ENCODE results near the gene CAMTA1. TPM values are rescaled to one million over a fixed set of nuclear protein-coding genes. Genes with fewer than 3 reads are reported as not detected.

CAMTA1 gene
- polyA plus RNA-seq, 1 experiment, result 64.9 TPM

DNA sequence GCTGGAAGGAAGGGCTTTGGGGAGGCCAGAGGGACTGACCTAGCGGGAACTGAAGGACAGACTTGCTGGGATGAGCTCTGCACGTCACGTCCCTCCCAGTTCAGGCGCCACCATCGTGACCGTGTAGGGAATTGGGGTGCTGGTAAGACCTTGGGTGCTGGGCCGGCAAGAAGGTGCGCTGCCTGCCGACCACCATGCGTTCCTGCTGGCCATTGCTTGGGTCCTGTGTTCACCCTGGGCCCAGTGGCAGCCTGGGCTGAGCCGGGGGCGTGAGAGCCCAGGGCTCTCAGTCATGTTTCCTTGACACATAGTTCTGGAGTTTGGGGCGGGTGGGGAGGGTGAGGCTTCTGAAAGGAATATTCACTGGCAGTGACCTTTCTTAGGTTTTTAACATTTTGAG lies 176.0 kb downstream of the CAMTA1 start:
- no peak for DNase-seq (ENCODE audit: low read depth, low spot score)
- H3K27me3 ChIP-seq (ENCODE audit: control insufficient read depth, insufficient read depth, low read length), result peaks cover 22% of the 10 kb centered on the region
- CTCF ChIA-PET, result no interaction called here
- H3K9me3 ChIP-seq (ENCODE audit: control insufficient read depth, insufficient read depth, low read length), result no peaks in the 10 kb centered on the region; the same call in none of the 2 replicates
- no peak overlapping the region for H3K27ac ChIP-seq (ENCODE audit: low read depth, low read length)
- POLR2A ChIA-PET, result no interaction called here
- no peak overlapping the region for H3K4me3 ChIP-seq (ENCODE audit: low read depth, low read length)
- TF ChIP-seq, protein P1, sequence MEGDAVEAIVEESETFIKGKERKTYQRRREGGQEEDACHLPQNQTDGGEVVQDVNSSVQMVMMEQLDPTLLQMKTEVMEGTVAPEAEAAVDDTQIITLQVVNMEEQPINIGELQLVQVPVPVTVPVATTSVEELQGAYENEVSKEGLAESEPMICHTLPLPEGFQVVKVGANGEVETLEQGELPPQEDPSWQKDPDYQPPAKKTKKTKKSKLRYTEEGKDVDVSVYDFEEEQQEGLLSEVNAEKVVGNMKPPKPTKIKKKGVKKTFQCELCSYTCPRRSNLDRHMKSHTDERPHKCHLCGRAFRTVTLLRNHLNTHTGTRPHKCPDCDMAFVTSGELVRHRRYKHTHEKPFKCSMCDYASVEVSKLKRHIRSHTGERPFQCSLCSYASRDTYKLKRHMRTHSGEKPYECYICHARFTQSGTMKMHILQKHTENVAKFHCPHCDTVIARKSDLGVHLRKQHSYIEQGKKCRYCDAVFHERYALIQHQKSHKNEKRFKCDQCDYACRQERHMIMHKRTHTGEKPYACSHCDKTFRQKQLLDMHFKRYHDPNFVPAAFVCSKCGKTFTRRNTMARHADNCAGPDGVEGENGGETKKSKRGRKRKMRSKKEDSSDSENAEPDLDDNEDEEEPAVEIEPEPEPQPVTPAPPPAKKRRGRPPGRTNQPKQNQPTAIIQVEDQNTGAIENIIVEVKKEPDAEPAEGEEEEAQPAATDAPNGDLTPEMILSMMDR (IDR thresholded peaks at IDR 0.05; ENCODE audit: low read depth, low read length), result no peak

GRCh38 chr1:6961905-6962477 lies 176.7 kb downstream of the CAMTA1 start:
- ChIA-PET POLR2A (no interaction called here), CTCF (interaction anchor here (1.5 kb wide), 1 partner anchor 73 kb away, joined by 3 read pairs; no protein-coding TSS in a partner anchor)
- no peak for DNase-seq (ENCODE audit: low read depth, low spot score)
- Histone ChIP-seq H3K27ac (ENCODE audit: low read depth, low read length) (no peak overlapping the region), H3K27me3 (ENCODE audit: control insufficient read depth, insufficient read depth, low read length) (peaks cover 22% of the 10 kb centered on the region), H3K4me3 (ENCODE audit: low read depth, low read length) (no peak overlapping the region), H3K9me3 (ENCODE audit: control insufficient read depth, insufficient read depth, low read length) (no peaks in the 10 kb centered on the region; the same call in none of the 2 replicates)
- TF ChIP-seq, protein P1 (IDR thresholded peaks at IDR 0.05; ENCODE audit: low read depth, low read length), result no peak

DNA sequence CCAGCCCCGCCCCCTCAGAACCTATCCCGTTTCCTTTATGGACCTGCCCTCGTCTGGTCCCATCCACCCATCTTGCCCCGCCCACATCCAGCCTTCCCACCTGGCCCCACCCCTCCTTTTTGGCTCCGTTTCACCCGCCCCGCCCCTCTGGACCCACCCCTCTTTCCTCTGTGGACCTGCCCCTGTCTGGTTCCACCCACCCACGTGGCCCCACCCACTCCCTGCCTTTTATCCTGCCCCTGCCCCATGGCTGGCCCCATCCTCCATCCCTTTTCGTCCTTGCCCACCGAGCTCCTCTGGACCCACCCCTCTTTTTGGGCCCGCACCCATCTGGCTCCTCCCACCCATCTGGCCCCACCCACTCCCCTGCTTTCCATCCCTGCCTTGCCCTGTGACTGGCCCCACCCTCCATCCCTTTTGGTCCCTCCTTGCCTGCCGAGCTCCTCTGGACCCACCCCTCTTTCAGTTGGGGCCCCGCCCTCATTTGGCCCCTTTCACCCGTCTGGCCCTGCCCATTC lies 177.3 kb downstream of the CAMTA1 start:
- ChIA-PET POLR2A (interaction anchor here (0.6 kb wide), 1 partner anchor 218 kb away, joined by 3 read pairs; no protein-coding TSS in a partner anchor), CTCF (interaction anchor here (1.5 kb wide), 1 partner anchor 73 kb away, joined by 3 read pairs; no protein-coding TSS in a partner anchor)
- TF ChIP-seq, protein P1 (IDR thresholded peaks at IDR 0.05; ENCODE audit: low read depth, low read length), result no peak
- peaks cover 20% of the 10 kb centered on the region for H3K27me3 ChIP-seq (ENCODE audit: control insufficient read depth, insufficient read depth, low read length)
- no peaks in the 10 kb centered on the region; the same call in 1 of the 2 replicates for H3K9me3 ChIP-seq (ENCODE audit: control insufficient read depth, insufficient read depth, low read length)
- no peak overlapping the region for H3K27ac ChIP-seq (ENCODE audit: low read depth, low read length)
- DNase-seq (ENCODE audit: low read depth, low spot score), result no peak
- no peak overlapping the region for H3K4me3 ChIP-seq (ENCODE audit: low read depth, low read length)

DNA sequence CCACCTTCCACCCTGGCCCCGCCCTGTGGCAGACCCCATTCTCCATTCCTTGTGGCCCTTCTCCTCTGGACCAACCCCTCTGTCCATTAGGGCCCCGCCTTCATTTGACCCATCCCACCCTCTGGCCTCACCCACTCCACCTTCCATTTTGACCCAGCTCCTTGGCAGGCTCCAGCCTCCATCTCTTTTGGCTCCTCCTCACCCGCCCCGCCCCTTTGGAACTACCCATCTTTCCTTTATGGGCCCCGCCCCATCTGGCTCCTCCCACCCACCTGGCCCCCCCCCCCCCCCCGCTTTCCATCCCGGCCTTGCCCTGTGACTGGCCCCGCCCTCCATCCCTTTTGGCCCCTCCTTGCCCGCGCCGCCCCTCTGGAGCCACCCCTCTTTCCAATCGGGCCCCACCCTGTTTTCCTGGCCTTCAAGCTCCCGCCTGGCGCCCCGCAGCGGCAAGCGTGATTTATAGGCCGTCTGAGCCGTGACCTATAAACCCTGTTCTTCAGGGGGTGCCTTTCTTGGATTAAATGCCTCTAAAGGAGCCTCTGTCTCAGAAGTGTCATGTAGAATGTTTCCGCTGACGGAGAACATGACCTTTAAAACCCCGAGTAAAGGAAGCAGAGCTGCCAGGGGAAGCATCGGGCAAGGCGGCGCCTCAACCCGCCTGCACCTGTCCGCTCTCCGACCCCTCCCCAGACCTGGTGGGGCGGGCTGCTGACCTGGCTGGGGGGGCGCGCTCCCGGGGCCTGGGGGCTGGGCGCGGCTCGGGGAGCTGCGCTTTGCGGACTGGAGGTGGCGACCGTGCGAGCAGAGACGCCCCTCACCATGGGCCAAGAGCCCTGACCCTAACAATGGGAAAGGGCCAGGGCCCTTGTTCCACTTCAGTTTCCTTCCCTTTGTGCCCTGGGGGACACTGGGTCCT lies 178.0 kb downstream of the CAMTA1 start:
- H3K27me3 ChIP-seq (ENCODE audit: control insufficient read depth, insufficient read depth, low read length), result peaks cover 15% of the 10 kb centered on the region
- TF ChIP-seq, protein P1 (IDR thresholded peaks at IDR 0.05; ENCODE audit: low read depth, low read length), result no peak
- ChIA-PET CTCF (interaction anchor here (1.5 kb wide), 1 partner anchor 74 kb away, joined by 3 read pairs; no protein-coding TSS in a partner anchor), POLR2A (interaction anchor here (0.6 kb wide), 1 partner anchor 219 kb away, joined by 3 read pairs; no protein-coding TSS in a partner anchor)
- no peaks in the 10 kb centered on the region; the same call in 1 of the 2 replicates for H3K9me3 ChIP-seq (ENCODE audit: control insufficient read depth, insufficient read depth, low read length)
- H3K4me3 ChIP-seq (ENCODE audit: low read depth, low read length), result no peak overlapping the region
- H3K27ac ChIP-seq (ENCODE audit: low read depth, low read length), result no peak overlapping the region
- no peak for DNase-seq (ENCODE audit: low read depth, low spot score)
